Caki2 (cell line): ENCODE measurements around the gene ZNF148. TPM values are rescaled to one million over a fixed set of nuclear protein-coding genes. Genes with fewer than 3 reads are reported as not detected.
"Not testable (repeated sequence)": the region's sequence is repeated elsewhere in the genome, so short reads cannot be mapped to it uniquely, and the experiment has no call there.

Source experiments
- DNase-seq: peaks from one replicate; pipeline ENCODE4 v3.0.0-alpha.2; 2015; ENCODE audit warnings: low read depth
- in situ Hi-C: cut with HindIII; loops from 2 replicates; pipeline ENCODE4 v1.10.0; 2016; ENCODE audit warnings: low sequenced_read_pairs, low pct_unique_long_range_greater_than_20kb, mixed read lengths
- total RNA-seq: library from RNA; depleted of rRNA; stranded (reverse); fragments of >200 nt; shearing (Covaris generic); gene quantifications from 2 replicates; pipeline ENCODE4 v1.2.3, GENCODE V29; 2014; ENCODE audit warnings: low replicate concordance; rRNA removed

Gene ZNF148
- 15.2 and 21.3 TPM in 2 replicates for total RNA-seq

- DNase-seq, result peak; percentile 84
- in situ Hi-C loops, result no loop called here
These were observed at the start of gene ZNF148 for GRCh38 chr3:125374996-125375941. TSS of gene ZNF148 (minus strand) at chr3:125375325. CDS start at chr3:125313640, 61,685 bp downstream.

GRCh38 chr3:125418306-125418705 lies 43.2 kb upstream of the ZNF148 start:
- DNase-seq, result no peak
- in situ Hi-C loops, result no loop called here

GRCh38 chr3:125416235-125416634 lies 41.1 kb upstream of the ZNF148 start:
- DNase-seq, result no peak
- in situ Hi-C loops, result no loop called here

- in situ Hi-C loops, result no loop called here
These were observed 39.5 kb upstream of the ZNF148 start for GRCh38 chr3:125414669-125415068.

GRCh38 chr3:125410922-125411321 lies 35.8 kb upstream of the ZNF148 start:
- DNase-seq, result no peak
- in situ Hi-C loops, result no loop called here

More at GRCh38 chr3:125414669-125415068, 39.5 kb upstream of the ZNF148 start:
- no peak for DNase-seq

DNA sequence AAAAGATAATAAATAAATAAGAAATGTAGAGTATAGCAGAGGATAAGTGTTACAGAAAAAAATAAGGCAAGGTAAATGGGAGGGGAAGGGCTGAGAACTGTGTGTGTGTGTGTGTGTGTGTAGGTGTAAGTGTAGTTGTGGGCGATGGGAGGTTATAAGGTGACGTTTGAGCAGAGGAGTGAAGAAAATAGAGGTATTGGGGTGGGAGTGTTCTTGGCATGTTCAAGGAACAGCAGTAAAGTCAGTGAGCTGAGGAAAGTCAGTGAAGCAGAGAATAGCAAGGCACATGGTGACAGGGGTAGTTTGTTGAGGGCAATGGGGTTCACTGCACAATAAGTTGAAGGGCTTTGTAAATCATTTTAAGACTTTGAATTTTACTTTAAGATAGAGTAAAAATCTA lies 30.9 kb upstream of the ZNF148 start:
- no peak for DNase-seq
- in situ Hi-C loops, result no loop called here

DNA sequence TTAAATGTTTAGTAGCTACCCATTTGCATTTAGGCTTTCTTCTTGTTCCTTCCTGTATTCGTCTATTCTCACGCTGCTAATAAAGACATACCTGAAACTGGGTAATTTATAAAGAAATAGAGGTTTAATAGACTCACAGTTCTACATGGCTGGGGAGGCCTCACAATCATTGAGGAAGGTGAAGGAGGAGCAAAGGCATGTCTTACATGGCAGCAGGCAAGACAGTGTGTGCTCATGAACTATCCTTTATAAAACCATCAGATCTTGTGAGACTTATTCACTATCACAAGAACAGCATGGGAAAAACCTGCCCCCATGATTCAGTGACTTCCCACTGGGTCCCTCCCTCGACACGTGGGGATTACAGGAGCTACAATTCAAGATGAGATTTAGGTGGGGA lies 30.4 kb upstream of the ZNF148 start:
- DNase-seq, in situ Hi-C loops: not testable (repeated sequence)

- in situ Hi-C loops, result no loop called here
- no peak for DNase-seq
These were observed 28.7 kb upstream of the ZNF148 start for GRCh38 chr3:125403789-125404188.

DNA sequence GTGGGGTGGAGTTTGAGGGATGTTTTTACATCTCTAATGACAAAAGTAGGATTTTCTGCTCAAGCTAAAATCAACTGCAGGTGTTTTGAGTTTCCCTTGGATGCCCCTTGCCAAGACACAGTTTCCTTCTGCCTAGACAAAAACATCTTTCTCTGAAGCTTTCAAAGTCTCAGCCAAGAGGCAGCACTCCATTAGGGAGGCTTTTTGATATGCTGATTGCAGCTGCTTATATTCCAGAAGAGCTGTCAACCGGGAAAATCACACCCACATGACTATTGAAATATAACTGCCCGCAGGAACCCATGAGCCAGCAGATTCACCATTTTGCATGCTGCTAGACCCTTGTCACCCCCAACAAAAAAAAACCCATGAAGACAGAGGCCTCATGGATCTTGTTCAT lies 27.5 kb upstream of the ZNF148 start:
- no peak for DNase-seq
- in situ Hi-C loops, result no loop called here

GRCh38 chr3:125401402-125401801 lies 26.3 kb upstream of the ZNF148 start:
- no peak for DNase-seq
- in situ Hi-C loops, result no loop called here

DNA sequence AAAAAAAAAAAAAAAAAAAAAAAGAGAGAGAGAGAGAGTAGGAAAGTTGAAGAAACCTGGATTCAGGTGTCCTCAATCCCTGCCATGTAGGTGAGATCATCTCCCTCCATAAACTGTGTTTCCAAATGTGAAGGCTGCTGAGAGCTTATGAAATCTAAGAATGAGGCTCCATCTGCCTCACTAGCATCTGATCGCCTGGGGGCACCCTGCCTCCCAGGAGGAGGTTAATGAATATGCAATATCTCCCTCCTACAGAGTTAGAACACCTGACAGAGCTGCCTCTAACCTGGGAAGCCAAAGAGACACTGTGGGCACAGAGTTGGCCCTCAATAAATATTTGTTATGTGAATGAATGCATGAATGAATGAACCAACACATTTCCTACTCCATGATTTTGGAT lies 23.8 kb upstream of the ZNF148 start:
- DNase-seq, result no peak
- in situ Hi-C loops, result no loop called here

- no peak for DNase-seq
- in situ Hi-C loops, result no loop called here
These were observed 20.0 kb upstream of the ZNF148 start for GRCh38 chr3:125395091-125395490.

GRCh38 chr3:125394406-125394805 lies 19.3 kb upstream of the ZNF148 start:
- no peak for DNase-seq
- in situ Hi-C loops, result no loop called here

- no peak for DNase-seq
- in situ Hi-C loops, result no loop called here
These were observed 14.2 kb upstream of the ZNF148 start for GRCh38 chr3:125389282-125389681.

- DNase-seq, in situ Hi-C loops: not testable (repeated sequence)
These were observed 13.2 kb upstream of the ZNF148 start for GRCh38 chr3:125388369-125388768.

- no peak for DNase-seq
- in situ Hi-C loops, result no loop called here
These were observed 11.7 kb upstream of the ZNF148 start for GRCh38 chr3:125386811-125387210.

DNA sequence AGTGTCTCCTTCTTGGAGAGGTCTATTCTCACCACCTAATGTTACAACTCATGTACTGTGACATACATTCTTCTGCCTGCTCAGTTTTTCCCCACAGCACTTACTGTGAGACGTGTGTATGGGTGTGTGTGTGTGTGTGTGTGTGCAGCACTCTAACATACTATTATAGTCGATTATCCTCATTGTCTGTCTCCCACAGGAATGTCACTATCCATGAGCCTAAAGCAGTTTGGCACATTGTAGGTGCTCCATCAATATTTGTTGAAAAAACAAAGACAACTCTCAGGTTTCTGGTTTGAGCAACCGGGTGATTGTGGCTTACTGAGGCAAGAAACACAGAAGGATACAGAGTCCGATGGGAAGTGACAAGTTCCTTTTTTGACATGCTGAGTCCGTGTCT lies 8.6 kb upstream of the ZNF148 start:
- in situ Hi-C loops, result no loop called here

GRCh38 chr3:125382298-125382697 lies 7.2 kb upstream of the ZNF148 start:
- no peak for DNase-seq
- in situ Hi-C loops, result no loop called here

More for the DNA sequence above, 8.6 kb upstream of the ZNF148 start:
- no peak for DNase-seq

GRCh38 chr3:125381743-125382142 lies 6.6 kb upstream of the ZNF148 start:
- DNase-seq, result peak; percentile 44
- in situ Hi-C loops, result no loop called here

DNA sequence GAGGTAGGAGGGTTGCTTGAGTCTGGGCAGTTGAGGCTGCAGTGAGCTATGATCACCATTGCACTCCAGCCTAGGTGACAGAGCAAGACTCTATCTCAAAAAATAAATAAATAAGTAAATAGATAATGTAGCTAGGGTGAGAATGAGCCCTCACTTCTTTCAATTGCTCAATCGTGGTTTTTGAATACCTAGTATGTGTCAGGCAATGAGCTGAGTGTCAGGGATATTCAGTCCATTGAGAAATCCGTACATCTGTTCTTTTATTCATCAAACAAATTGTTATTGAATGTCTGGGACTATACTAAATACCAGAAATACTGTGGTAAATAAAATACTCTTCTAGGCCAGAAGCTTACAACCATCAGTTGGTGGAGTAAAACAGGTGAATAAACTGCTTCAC lies 6.2 kb upstream of the ZNF148 start:
- in situ Hi-C loops, result no loop called here
- DNase-seq, result no peak
